Skeletal muscle satellite cell (primary cell): Measurements from ENCODE around the gene TMEM147.

Experiments
- H3K27me3 ChIP-seq: 2 replicates; pipeline ENCODE4 v1.7.0; 2013; ENCODE audit warnings: low read length; ENCODE audit not compliant: control insufficient read depth, insufficient read depth
- H3K36me3 ChIP-seq: 2 replicates; pipeline ENCODE4 v1.7.0; 2013; ENCODE audit warnings: mild to moderate bottlenecking, control low read depth, low read length; ENCODE audit not compliant: insufficient read depth
- H3K4me1 ChIP-seq: 2 replicates; pipeline ENCODE4 v1.7.0; 2013; ENCODE audit warnings: low read length; ENCODE audit not compliant: control insufficient read depth, insufficient read depth
- H3K4me2 ChIP-seq: 2 replicates; pipeline ENCODE4 v1.7.0; 2013; ENCODE audit warnings: mild to moderate bottlenecking, low read length
- H3K4me3 ChIP-seq: 2 replicates; pipeline ENCODE4 v1.7.0; 2013; ENCODE audit warnings: low read length
- H3K9ac ChIP-seq: 2 replicates; pipeline ENCODE4 v1.7.0; 2013; ENCODE audit warnings: mild to moderate bottlenecking, low read depth, low read length, moderate library complexity
- H3K9me3 ChIP-seq: replicated peaks from 2 replicates; pipeline ENCODE4 v1.7.0; 2013; ENCODE audit warnings: mild to moderate bottlenecking, control low read depth, low read length

TMEM147 gene

DNA sequence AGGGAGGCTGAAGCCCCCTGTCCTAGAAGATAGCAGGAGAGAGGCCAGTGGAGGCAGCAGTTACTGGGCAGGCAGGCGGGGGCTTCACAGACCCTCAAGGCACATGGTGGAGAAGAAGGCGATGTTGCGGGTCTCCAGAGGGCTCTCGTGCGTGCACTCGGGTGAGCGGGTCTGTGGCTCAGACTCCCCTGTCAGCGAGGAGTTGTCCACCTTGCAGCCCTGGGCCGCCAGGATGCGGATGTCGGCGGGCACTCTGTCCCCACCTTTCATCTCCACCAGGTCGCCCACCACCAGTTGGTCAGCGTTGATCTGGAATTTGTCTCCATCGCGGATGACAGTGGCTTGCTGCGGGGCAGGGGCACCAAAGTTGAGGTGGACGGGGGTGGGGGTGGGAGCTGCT, 14.8 kb downstream of the TMEM147 start:
- Histone ChIP-seq H3K4me2 (no peak overlapping the region), H3K4me3 (no peak overlapping the region), H3K9ac (no peak overlapping the region), H3K4me1 (peaks cover 5% of the 10 kb centered on the region), H3K36me3 (no peaks in the 10 kb centered on the region), H3K27me3 (peaks cover 34% of the 10 kb centered on the region), H3K9me3 (no peaks in the 10 kb centered on the region)

DNA sequence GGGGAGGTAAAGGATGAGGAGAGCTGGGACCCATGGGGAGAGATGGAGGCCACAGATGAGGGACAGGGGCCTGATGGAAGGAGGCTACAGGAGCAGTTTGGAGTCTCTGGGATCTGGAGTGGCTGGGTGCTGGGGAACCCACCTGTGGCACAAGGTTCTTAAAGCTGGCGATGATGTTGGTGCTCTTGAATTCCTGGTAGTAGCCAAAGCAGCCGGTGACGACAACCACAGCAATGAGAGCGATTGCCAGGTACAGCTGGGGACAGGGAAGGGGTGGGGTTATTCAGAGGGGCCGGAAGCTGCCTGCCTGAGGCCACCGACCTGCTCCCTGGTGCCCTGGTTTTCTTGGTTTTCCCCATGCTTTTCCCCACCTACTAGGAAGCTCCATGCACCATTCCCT, 15.3 kb downstream of the TMEM147 start:
- no peak overlapping the region for H3K9ac ChIP-seq
- H3K4me2 ChIP-seq = no peak overlapping the region
- H3K4me3 ChIP-seq = no peak overlapping the region
- no peaks in the 10 kb centered on the region for H3K36me3 ChIP-seq
- peaks cover 37% of the 10 kb centered on the region for H3K27me3 ChIP-seq
- peaks cover 5% of the 10 kb centered on the region for H3K4me1 ChIP-seq
- H3K9me3 ChIP-seq = no peaks in the 10 kb centered on the region

DNA sequence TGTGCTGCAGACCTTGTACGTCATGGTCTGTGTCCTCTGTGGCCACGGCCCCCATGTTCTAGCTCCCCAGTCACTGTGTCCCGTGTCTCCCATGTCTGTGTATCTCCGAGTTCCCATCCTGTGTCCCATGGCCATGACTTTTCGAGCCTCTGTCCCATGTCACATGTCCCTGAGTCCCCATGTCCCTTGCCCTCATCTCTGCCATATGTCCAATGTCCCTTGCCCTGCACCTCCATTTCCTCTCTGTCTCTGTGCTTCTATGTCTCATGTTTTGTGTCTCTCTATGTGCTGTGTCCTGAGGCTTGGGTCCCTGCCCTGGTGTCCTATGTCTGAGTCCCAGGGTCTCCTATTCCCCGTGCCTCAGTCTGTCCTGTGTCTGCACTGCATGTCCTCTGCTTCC, 16.0 kb downstream of the TMEM147 start:
- peaks cover 37% of the 10 kb centered on the region for H3K27me3 ChIP-seq
- no peak overlapping the region for H3K4me3 ChIP-seq
- H3K4me1 ChIP-seq = peaks cover 5% of the 10 kb centered on the region
- H3K4me2 ChIP-seq = no peak overlapping the region
- no peak overlapping the region for H3K9ac ChIP-seq
- no peaks in the 10 kb centered on the region for H3K9me3 ChIP-seq
- no peaks in the 10 kb centered on the region for H3K36me3 ChIP-seq

DNA sequence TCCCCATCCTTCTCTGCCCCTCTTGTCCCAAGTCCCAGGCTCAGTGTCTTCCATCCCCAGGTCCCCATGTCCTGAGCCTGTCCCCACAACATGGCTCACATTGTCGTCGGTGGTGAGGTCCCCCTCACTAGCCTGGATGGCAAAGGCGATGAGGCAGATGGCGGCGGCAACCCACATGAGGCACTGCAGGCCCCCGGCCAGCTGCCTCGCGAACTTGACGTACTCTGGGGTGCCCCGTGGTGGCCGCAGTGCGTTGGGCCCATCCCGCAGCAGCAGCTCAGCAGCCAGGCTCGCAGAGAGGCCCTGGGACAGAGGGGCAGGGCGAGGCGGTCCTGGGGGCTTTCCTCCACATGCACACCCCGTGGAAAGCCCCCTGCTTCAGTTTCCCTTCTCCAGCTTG, 16.9 kb downstream of the TMEM147 start:
- Histone ChIP-seq H3K9me3 (no peaks in the 10 kb centered on the region), H3K4me1 (peaks cover 5% of the 10 kb centered on the region), H3K36me3 (no peaks in the 10 kb centered on the region), H3K4me3 (no peak overlapping the region), H3K4me2 (no peak overlapping the region), H3K9ac (no peak overlapping the region), H3K27me3 (peaks cover 32% of the 10 kb centered on the region)

GRCh38 chr19:35562776-35563175, 17.4 kb downstream of the TMEM147 start:
- Histone ChIP-seq H3K27me3 (peaks cover 31% of the 10 kb centered on the region), H3K9ac (no peak overlapping the region), H3K4me1 (peaks cover 5% of the 10 kb centered on the region), H3K4me2 (no peak overlapping the region), H3K4me3 (no peak overlapping the region), H3K36me3 (no peaks in the 10 kb centered on the region), H3K9me3 (no peaks in the 10 kb centered on the region)

- Histone ChIP-seq H3K4me3 (no peak within 1 kb of the TSS), H3K9me3 (no peaks in the 10 kb centered on the region), H3K4me1 (peaks cover under 1% of the 10 kb centered on the region), H3K9ac (no peak within 1 kb of the TSS), H3K27me3 (peaks cover 28% of the 10 kb centered on the region), H3K36me3 (no peaks in the 10 kb centered on the region), H3K4me2 (no peak within 1 kb of the TSS)
Observed at GRCh38 chr19:35563207-35563829, 17.9 kb downstream of the TMEM147 start, which contains the start of gene ATP4A. TSS of gene ATP4A (minus strand) at chr19:35563658. CDS start at chr19:35563629, 29 bp downstream.

DNA sequence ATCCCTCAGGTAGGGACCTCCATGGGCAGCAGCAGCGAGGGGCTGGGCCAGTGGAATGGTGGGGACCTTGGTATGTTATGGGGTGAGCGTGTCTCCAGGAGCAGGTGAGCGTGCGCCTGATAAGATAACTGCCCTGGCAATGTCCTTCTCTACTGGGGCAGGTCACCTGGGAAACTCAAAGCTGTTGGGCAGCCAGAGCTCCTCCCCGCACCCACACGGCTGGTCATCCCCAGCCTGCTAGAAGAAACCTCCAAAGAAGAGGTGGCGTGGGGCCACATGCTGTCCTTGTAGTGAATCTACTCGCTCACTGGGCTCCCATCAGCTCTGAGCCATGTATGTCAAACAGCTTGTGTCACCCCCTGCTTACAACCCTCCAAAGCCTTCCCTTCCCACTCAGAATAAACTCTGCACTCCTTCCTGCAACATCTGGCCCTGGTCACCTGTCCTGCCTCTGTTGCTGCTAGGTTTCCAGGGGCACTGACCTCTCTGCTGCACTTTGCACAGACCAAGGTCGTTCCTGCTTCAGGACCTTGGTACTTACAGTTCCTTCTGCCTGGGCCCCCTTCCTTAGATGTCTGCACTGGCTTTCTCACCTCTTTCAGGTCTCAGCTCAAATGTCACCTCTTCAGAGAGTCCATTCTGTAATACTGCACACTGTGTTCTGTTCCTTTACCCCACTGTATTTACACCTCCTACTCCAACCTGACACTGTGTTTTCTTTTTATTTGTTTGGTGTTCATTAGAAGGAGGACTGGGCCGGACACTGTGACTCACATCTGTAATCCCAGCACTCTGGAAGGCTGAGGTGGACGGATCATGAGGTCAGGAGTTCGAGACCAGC, 19.8 kb downstream of the TMEM147 start:
- Histone ChIP-seq H3K36me3 (no peaks in the 10 kb centered on the region), H3K27me3 (peaks cover 22% of the 10 kb centered on the region), H3K4me1 (no peaks in the 10 kb centered on the region), H3K4me2 (no peak overlapping the region), H3K9me3 (no peaks in the 10 kb centered on the region), H3K9ac (no peak overlapping the region), H3K4me3 (no peak overlapping the region)

GRCh38 chr19:35566738-35567137, 21.3 kb downstream of the TMEM147 start:
- H3K4me1 ChIP-seq = no peaks in the 10 kb centered on the region
- H3K4me3 ChIP-seq = no peak overlapping the region
- H3K9me3 ChIP-seq = no peaks in the 10 kb centered on the region
- no peak overlapping the region for H3K9ac ChIP-seq
- H3K36me3 ChIP-seq = no peaks in the 10 kb centered on the region
- no peak overlapping the region for H3K4me2 ChIP-seq
- H3K27me3 ChIP-seq = peaks cover 27% of the 10 kb centered on the region

GRCh38 chr19:35569281-35569781, 23.9 kb downstream of the TMEM147 start:
- H3K4me3 ChIP-seq = no peak overlapping the region
- no peaks in the 10 kb centered on the region for H3K4me1 ChIP-seq
- peaks cover 28% of the 10 kb centered on the region for H3K27me3 ChIP-seq
- no peaks in the 10 kb centered on the region for H3K9me3 ChIP-seq
- H3K9ac ChIP-seq = no peak overlapping the region
- no peaks in the 10 kb centered on the region for H3K36me3 ChIP-seq
- H3K4me2 ChIP-seq = no peak overlapping the region

- Histone ChIP-seq H3K9me3 (peaks cover 10% of the 10 kb centered on the region), H3K4me2 (no peak overlapping the region), H3K36me3 (no peaks in the 10 kb centered on the region)
Observed at GRCh38 chr19:35571406-35571965, 26.1 kb downstream of the TMEM147 start.

DNA sequence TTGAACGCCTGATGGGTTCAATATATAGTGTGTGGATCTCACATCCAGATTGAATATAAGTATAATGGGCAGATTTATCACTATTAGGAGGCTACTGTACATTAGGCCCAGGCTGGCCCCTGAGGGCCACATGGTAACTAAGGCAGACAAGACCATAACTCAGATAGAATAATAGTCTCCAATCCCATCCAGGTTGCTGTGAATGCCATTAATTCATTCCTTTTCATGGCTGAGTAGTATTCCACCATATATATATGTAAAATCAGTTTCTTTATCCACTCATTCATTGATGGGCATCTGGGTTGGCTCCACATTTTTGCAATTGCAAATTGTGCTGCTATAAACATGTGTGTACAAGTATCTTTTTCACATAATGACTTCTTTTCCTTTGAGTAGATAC, 32.5 kb downstream of the TMEM147 start:
- Histone ChIP-seq H3K9me3 (peaks cover 16% of the 10 kb centered on the region), H3K9ac (no peak overlapping the region), H3K4me2 (no peak overlapping the region), H3K36me3 (no peaks in the 10 kb centered on the region), H3K4me3 (no peak overlapping the region), H3K27me3 (no peaks in the 10 kb centered on the region), H3K4me1 (no peaks in the 10 kb centered on the region)

More at GRCh38 chr19:35571406-35571965, 26.1 kb downstream of the TMEM147 start:
- no peaks in the 10 kb centered on the region for H3K4me1 ChIP-seq
- no peak overlapping the region for H3K9ac ChIP-seq
- H3K4me3 ChIP-seq = no peak overlapping the region
- H3K27me3 ChIP-seq = peaks cover 24% of the 10 kb centered on the region
